Adrenal gland (tissue), 5 donors: ENCODE results near the gene RPL41.

Experiments
- POLR2A ChIP-seq, 2 donors: fragments of 450-650 bp; IDR thresholded peaks; one replicate each; pipeline ENCODE4 v1.6.1; 2017; ENCODE audit warnings: antibody characterized with exemption in 2 of 2, mild to moderate bottlenecking in 2 of 2, moderate library complexity in 1 of 2
- TF ChIP-seq, protein P1 (sequence below), 6 experiments: fragments of 450-650 bp in 4 of 6; fragments of 200-600 bp in 2 of 6; sonication (generic) in 1 of 6; IDR thresholded peaks; 1 replicate in 5 of 6; 2 replicates in 1 of 6; pipeline versions ENCODE4 v1.5.1 to v1.8.0; 2016 to 2021; ENCODE audit warnings: antibody characterized with exemption in 6 of 6, mild to moderate bottlenecking in 2 of 6, moderate library complexity in 1 of 6
- donor health status: DM: no; HTN: no; CAD: no.

- TF ChIP-seq, protein P1, sequence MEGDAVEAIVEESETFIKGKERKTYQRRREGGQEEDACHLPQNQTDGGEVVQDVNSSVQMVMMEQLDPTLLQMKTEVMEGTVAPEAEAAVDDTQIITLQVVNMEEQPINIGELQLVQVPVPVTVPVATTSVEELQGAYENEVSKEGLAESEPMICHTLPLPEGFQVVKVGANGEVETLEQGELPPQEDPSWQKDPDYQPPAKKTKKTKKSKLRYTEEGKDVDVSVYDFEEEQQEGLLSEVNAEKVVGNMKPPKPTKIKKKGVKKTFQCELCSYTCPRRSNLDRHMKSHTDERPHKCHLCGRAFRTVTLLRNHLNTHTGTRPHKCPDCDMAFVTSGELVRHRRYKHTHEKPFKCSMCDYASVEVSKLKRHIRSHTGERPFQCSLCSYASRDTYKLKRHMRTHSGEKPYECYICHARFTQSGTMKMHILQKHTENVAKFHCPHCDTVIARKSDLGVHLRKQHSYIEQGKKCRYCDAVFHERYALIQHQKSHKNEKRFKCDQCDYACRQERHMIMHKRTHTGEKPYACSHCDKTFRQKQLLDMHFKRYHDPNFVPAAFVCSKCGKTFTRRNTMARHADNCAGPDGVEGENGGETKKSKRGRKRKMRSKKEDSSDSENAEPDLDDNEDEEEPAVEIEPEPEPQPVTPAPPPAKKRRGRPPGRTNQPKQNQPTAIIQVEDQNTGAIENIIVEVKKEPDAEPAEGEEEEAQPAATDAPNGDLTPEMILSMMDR (IDR thresholded peaks at IDR 0.05) = no peak
- no peak for TF ChIP-seq POLR2A (IDR thresholded peaks at IDR 0.05)
These were observed 29.8 kb upstream of the RPL41 start for GRCh38 chr12:56086608-56087007.
